Measurements from ENCODE around the gene TMEM170B.

DNA sequence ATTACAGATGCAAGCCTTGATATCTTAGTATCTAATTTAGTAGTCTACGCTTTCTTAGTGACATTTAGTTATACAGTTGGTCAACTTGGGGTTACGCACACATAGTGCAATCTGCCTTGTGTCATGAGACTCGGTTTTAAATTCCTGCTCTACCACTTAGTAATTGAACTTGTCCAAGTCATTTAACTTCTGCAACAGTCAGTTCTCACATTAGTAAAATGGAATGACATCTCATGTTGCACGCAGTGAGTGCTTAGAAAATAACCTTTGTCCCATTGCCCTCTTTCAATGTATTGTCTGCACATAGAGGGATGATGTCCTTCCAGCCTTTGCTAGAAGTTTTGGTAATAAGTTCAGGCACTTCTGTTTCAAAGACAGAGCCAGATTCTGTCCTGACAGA, 48.6 kb downstream of the TMEM170B start:
- TF ChIP-seq, protein P1, sequence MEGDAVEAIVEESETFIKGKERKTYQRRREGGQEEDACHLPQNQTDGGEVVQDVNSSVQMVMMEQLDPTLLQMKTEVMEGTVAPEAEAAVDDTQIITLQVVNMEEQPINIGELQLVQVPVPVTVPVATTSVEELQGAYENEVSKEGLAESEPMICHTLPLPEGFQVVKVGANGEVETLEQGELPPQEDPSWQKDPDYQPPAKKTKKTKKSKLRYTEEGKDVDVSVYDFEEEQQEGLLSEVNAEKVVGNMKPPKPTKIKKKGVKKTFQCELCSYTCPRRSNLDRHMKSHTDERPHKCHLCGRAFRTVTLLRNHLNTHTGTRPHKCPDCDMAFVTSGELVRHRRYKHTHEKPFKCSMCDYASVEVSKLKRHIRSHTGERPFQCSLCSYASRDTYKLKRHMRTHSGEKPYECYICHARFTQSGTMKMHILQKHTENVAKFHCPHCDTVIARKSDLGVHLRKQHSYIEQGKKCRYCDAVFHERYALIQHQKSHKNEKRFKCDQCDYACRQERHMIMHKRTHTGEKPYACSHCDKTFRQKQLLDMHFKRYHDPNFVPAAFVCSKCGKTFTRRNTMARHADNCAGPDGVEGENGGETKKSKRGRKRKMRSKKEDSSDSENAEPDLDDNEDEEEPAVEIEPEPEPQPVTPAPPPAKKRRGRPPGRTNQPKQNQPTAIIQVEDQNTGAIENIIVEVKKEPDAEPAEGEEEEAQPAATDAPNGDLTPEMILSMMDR (IDR thresholded peaks at IDR 0.05; ENCODE audit: insufficient read depth, low read length) = no peak
- TF ChIP-seq POLR2AphosphoS5 (IDR thresholded peaks at IDR 0.05; ENCODE audit: low read depth) = no peak
